Activated T-helper 2 cell treated with anti-CD3 and anti-CD28 coated beads, Interferon-gamma antibody, Interleukin-2, Interleukin-4, amounts not matched to agents 10 μg/mL and 5 μg/mL and 100 μg/mL, durations not matched to agents 14 hours and 24 hours and 36 hours (primary cell): Measurements from ENCODE around the gene SLBP. TPM values are rescaled to one million over a fixed set of nuclear protein-coding genes. Genes with fewer than 3 reads are reported as not detected.
A peak's percentile ranks its signal among the peaks of the same experiment; 100 is the strongest.

ENCODE experiments used
- DNase-seq: peaks from one replicate; pipeline ENCODE4 v3.0.0; 2021; ENCODE audit warnings: low spot score
- H3K27ac Mint-ChIP-seq: one replicate; pipeline ENCODE4 v1.8.0; 2021; ENCODE audit warnings: mixed read lengths
- H3K27me3 Mint-ChIP-seq: one replicate; pipeline ENCODE4 v1.8.0; 2021; ENCODE audit warnings: low read depth, mixed read lengths
- H3K36me3 Mint-ChIP-seq: one replicate; pipeline ENCODE4 v1.8.0; 2021; ENCODE audit warnings: low read depth, mixed read lengths
- H3K4me1 Mint-ChIP-seq: one replicate; pipeline ENCODE4 v1.8.0; 2021; ENCODE audit warnings: low read depth, mixed read lengths
- H3K4me3 Mint-ChIP-seq: one replicate; pipeline ENCODE4 v1.8.0; 2021; ENCODE audit warnings: low read depth, mild to moderate bottlenecking, moderate library complexity, mixed read lengths
- H3K9me3 Mint-ChIP-seq: one replicate; pipeline ENCODE4 v1.8.0; 2021; ENCODE audit warnings: mixed read lengths
- intact Hi-C: fragments of 100-400 bp; cut with micrococcal nuclease; formaldehyde crosslinking; loops from one replicate; pipeline ENCODE4 v1.15.1; 2023
- total RNA-seq: library from RNA; stranded (reverse); gene quantifications from 2 replicates; pipeline ENCODE4 v1.2.3, GENCODE V29; 2022

SLBP gene
- total RNA-seq, result 125 and 127 TPM in 2 replicates

DNA sequence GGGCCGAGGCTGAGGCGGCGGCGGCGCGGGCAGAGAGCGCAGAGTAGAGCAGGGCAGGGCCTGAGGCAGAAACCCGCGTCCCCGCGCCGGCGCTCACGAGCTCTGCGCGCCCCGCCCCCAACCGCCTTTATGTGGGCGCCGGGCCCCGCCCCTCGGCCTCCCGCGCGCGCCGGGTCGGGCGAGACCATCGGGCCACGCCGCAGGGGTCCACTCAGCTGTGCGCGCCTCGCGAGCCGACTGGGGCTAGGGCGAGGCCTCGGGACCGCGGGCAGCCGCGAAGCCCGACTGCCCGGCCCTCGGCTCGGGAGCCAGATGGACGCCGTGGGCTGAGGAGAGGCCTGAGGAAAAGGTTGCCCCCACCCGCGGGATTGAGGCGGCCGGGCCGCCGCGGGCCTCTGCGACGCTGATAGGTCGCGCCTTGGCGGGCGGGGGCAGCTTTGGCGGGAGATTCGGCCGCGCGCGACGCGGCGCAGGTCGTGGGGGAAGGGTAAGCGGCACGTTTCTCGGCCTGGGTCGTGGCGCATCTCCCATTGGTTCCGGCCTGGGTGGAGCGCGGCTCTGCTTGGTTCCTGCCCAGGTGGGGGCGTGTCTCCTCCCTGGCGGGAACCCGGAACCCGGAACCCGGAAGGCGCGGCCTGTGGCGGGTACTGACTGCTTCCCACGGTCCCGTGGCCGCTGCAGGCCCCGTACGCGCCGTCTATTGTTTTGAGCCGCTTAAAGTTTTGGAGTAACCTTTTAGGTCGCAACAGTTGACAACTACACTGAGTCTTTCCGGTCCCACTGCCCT is at the start of gene SLBP:
SLBP (minus strand) TSS at position 104 of the 787 bp plus-strand sequence. CDS start 131 bp downstream, outside the sequence.
- H3K4me3 Mint-ChIP-seq, result peak within 1 kb of the TSS; percentile 99
- intact Hi-C loops, result loop anchor here (1.0 to 10.0 kb wide), 8 partner anchors 9 to 1362 kb away; partner anchors contain the start of genes FAM53A, HTT, HTT-AS and LETM1

DNA sequence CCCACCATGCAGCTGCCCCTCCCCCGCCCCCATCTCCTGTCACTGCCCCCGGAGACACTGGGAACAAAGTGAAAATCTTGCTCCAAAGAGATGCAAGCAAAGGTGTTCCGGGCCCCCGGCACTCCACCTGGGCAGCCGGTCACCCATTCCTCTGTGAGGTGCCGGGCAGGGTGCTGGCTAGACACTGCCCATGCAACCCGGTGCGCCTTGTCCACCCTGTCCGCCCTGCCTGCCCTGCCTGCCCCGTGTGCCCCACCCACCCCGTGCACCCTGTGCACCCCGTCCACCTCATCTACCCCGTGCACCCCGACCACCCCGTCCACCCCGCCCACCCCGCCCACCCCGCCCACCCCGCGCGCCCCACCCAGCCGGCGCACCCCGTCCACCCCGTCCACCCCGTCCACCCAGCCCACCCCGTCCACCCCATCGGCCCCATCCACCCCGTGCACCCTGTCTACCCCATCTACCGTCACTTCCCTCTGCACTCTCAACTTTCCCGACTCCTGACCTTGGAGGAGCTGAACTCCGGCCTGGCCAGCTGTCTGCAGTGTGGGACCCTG is 49.1 kb upstream of the SLBP start:
- no peaks in the 10 kb centered on the region for H3K9me3 Mint-ChIP-seq
- intact Hi-C loops, result no loop called here
- H3K27ac Mint-ChIP-seq, result no peak overlapping the region
- H3K27me3 Mint-ChIP-seq, result peaks cover 20% of the 10 kb centered on the region
- DNase-seq, result no peak
- no peaks in the 10 kb centered on the region for H3K4me1 Mint-ChIP-seq
- H3K36me3 Mint-ChIP-seq, result no peaks in the 10 kb centered on the region
- H3K4me3 Mint-ChIP-seq, result no peak overlapping the region

More for the DNA sequence above, at the start of gene SLBP:
- no peaks in the 10 kb centered on the region for H3K9me3 Mint-ChIP-seq
- peaks cover 55% of the 10 kb centered on the region for H3K36me3 Mint-ChIP-seq
- peak; percentile 99 for DNase-seq
- peak within 1 kb of the TSS; percentile 97 for H3K27ac Mint-ChIP-seq
- H3K4me1 Mint-ChIP-seq, result peaks cover 47% of the 10 kb centered on the region
- no peaks in the 10 kb centered on the region for H3K27me3 Mint-ChIP-seq

DNA sequence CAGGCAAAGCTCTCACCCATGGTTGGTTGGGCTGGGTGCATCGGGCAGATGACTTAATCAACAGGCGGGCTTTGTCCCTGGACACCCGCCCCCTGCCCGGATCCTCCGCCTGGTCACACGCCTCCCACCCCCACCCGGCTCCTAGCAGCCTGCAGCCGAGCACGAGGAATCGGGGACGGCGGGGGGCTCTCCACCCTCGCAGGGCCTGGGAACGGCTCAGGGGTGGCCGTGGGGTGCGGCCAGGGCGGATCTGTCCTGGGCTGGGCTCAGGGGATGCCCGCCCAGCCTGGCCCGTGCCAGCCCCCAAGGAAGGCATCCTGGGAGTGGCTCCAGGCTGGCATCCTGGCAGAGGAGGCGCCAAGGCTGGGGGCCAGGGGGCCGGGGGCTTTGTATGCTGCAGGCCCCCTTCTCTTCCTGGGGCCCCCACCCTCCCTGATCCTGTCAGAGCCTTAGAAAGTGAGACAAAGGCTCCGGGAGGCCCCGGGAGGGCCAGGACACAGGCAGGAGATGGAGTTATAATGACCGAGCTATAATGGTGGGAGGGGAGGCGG is 48.5 kb upstream of the SLBP start:
- no peaks in the 10 kb centered on the region for H3K36me3 Mint-ChIP-seq
- no peaks in the 10 kb centered on the region for H3K4me1 Mint-ChIP-seq
- intact Hi-C loops, result no loop called here
- no peak overlapping the region for H3K27ac Mint-ChIP-seq
- peaks cover 19% of the 10 kb centered on the region for H3K27me3 Mint-ChIP-seq
- no peaks in the 10 kb centered on the region for H3K9me3 Mint-ChIP-seq
- no peak for DNase-seq
- no peak overlapping the region for H3K4me3 Mint-ChIP-seq

GRCh38 chr4:1759818-1760223 is 47.7 kb upstream of the SLBP start:
- Mint-ChIP-seq H3K9me3 (no peaks in the 10 kb centered on the region), H3K4me3 (no peak overlapping the region), H3K27me3 (peaks cover 12% of the 10 kb centered on the region), H3K36me3 (no peaks in the 10 kb centered on the region), H3K27ac (no peak overlapping the region), H3K4me1 (no peaks in the 10 kb centered on the region)
- no peak for DNase-seq
- intact Hi-C loops, result no loop called here

- no peak for DNase-seq
- Mint-ChIP-seq H3K27me3 (peaks cover 9% of the 10 kb centered on the region), H3K4me3 (no peak overlapping the region), H3K27ac (no peak overlapping the region), H3K4me1 (no peaks in the 10 kb centered on the region), H3K9me3 (no peaks in the 10 kb centered on the region), H3K36me3 (no peaks in the 10 kb centered on the region)
- intact Hi-C loops, result no loop called here
These were observed 47.2 kb upstream of the SLBP start for GRCh38 chr4:1759170-1759817.

- DNase-seq, result no peak
- H3K27me3 Mint-ChIP-seq, result peaks cover 5% of the 10 kb centered on the region
- no peaks in the 10 kb centered on the region for H3K4me1 Mint-ChIP-seq
- H3K9me3 Mint-ChIP-seq, result no peaks in the 10 kb centered on the region
- no peak overlapping the region for H3K4me3 Mint-ChIP-seq
- no peaks in the 10 kb centered on the region for H3K36me3 Mint-ChIP-seq
- no peak overlapping the region for H3K27ac Mint-ChIP-seq
- intact Hi-C loops, result no loop called here
These were observed 46.4 kb upstream of the SLBP start for GRCh38 chr4:1758306-1759121.

- Mint-ChIP-seq H3K9me3 (no peaks in the 10 kb centered on the region), H3K27ac (no peak overlapping the region), H3K4me3 (no peak overlapping the region), H3K27me3 (peaks cover 3% of the 10 kb centered on the region), H3K36me3 (no peaks in the 10 kb centered on the region), H3K4me1 (no peaks in the 10 kb centered on the region)
- no peak for DNase-seq
- intact Hi-C loops, result no loop called here
These were observed 45.7 kb upstream of the SLBP start for GRCh38 chr4:1757836-1758235.

DNA sequence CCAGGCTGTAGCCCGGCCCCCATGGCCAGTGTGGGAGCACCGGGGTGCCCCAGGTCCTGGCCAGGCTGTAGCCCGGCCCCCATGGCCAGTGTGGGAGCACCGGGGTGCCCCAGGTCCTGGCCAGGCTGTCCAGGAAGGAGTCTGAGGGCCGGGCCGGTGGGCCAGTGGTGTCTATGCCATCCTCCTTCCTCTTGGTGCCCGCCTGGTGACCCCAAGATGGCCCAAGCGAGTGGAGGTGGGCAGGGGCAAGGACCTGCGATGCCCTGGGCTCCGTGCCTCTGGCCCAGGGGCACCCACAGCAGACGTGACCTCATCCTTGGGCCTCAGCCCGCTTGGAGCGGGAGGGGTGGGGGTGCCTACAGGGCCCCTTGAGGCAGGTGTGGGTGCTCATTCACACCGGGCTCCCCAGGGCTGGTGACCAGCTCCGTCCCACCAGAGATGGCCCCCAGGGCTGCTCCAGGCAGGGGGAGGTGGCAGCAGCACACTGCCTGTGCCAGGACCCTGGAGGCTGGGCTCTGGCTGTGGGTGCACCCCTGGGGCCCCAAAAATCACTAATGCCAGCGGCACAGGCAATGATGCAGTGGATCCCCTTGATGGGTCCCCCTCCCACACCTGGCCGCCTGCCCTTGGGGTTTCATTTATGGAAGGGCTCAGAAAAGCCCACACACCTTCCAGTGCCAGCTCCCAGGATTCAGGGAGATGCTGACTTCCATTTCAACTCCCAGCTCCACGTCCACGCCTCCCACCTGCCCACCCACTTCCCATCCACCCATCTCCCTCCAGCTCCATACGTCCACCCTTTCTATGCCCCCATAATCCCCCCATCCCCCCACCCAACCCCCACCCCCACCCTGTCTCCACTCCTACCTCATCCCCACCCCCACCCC is 45.0 kb upstream of the SLBP start:
- H3K4me3 Mint-ChIP-seq, result no peak overlapping the region
- no peaks in the 10 kb centered on the region for H3K9me3 Mint-ChIP-seq
- no peaks in the 10 kb centered on the region for H3K36me3 Mint-ChIP-seq
- intact Hi-C loops, result no loop called here
- H3K4me1 Mint-ChIP-seq, result no peaks in the 10 kb centered on the region
- DNase-seq, result no peak
- no peaks in the 10 kb centered on the region for H3K27me3 Mint-ChIP-seq
- no peak overlapping the region for H3K27ac Mint-ChIP-seq

DNA sequence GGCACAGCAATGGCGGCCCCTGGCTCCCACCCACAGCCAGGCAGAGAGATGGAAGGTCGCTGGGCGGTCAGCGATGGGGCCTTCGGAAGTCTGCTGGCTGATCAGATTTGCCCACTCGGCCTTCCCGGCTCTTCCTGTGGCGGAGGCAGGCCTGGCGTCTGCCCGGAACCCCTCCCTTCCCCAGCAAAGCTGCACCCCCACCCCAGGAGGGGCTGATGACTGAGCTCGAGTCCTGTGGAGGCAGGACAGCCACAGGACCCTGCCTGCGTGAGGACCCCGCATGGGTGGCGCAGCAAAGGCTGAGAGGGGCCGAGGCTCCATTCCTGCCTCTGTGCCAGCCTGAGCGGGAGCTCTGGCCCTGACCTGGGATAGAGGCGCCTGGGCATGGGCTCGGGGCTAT is 44.0 kb upstream of the SLBP start:
- no peak overlapping the region for H3K27ac Mint-ChIP-seq
- intact Hi-C loops, result no loop called here
- no peaks in the 10 kb centered on the region for H3K4me1 Mint-ChIP-seq
- H3K9me3 Mint-ChIP-seq, result no peaks in the 10 kb centered on the region
- H3K4me3 Mint-ChIP-seq, result no peak overlapping the region
- no peaks in the 10 kb centered on the region for H3K27me3 Mint-ChIP-seq
- no peak for DNase-seq
- H3K36me3 Mint-ChIP-seq, result no peaks in the 10 kb centered on the region

- Mint-ChIP-seq H3K4me1 (no peaks in the 10 kb centered on the region), H3K9me3 (no peaks in the 10 kb centered on the region), H3K4me3 (no peak overlapping the region), H3K27ac (no peak overlapping the region), H3K36me3 (no peaks in the 10 kb centered on the region), H3K27me3 (no peaks in the 10 kb centered on the region)
- intact Hi-C loops, result no loop called here
- no peak for DNase-seq
These were observed 43.2 kb upstream of the SLBP start for GRCh38 chr4:1755297-1755696.

DNA sequence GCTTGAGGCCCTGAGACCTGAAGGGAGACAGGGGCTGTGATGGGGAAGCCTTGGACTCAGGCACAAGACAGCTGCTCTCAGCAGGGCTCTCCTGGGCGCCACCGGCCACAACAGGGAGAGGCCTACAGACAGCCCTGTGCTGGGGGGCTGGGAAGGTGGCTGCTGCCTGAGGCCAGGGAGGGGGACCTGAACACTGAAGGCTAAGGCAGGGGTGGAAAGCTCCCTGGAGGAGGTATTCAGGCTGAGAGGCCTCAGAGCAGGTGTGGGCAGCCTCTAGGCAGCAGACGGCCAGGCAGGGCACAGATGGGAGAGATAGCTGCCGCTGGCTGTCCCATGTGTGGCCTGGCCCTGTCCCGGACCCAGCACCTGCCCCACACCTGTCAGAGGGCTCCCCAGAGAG is 42.2 kb upstream of the SLBP start:
- Mint-ChIP-seq H3K9me3 (no peaks in the 10 kb centered on the region), H3K36me3 (no peaks in the 10 kb centered on the region), H3K4me1 (no peaks in the 10 kb centered on the region), H3K27me3 (no peaks in the 10 kb centered on the region), H3K4me3 (no peak overlapping the region), H3K27ac (no peak overlapping the region)
- intact Hi-C loops, result no loop called here
- no peak for DNase-seq
